ENCODE data around the gene VIP. TPM values are rescaled to one million over a fixed set of nuclear protein-coding genes. Genes with fewer than 3 reads are reported as not detected.

VIP gene
- polyA plus RNA-seq, 2 of the 4 experiments (the other 2 are of a cell fraction) = 0.31 TPM; not detected in 1

DNA sequence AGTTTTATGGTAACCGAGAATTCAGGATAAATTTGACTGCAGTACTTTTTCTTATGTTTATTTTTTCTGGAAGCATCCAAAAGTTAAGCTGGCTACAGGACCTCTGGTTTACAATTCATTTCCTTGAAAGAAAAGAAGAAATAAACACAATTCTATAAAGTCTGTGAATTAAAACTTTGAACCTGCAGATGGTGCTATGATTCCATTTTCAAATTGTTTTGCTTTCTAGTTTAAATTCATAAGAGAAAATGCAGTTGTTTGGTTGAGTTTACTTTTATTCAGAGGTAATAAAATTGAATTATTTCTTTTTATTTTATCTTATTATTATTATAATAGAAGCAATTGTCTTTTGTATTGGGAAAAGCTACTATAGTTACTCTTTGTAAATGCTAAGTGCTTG is 1.8 kb upstream of the VIP start:
- FAIRE-seq = no peak
- no peak overlapping the region for H3K4me3 ChIP-seq
- H3K4me1 ChIP-seq = peaks cover 17% of the 10 kb centered on the region
- CTCF ChIA-PET = interaction anchor here (0.7 to 3.0 kb wide), 11 partner anchors 13 to 276 kb away, joined by 3 to 43 read pairs (median 6); no protein-coding TSS in a partner anchor
- DNase-seq (ENCODE audit: low read depth in 1 of 2, low spot score in 1 of 2) = peak in 1 of 2 experiments; percentile 16
- POLR2A ChIA-PET = no interaction called here
- 0% methylated on average over 1 of the region's 1 CpG for WGBS (ENCODE audit: missing lambda C conversion rate)
- peak; percentile 56; the same call in 2 of the 3 replicates for TF ChIP-seq SMC3 (IDR thresholded peaks at IDR 0.05)
- TF ChIP-seq RAD21 (conservative IDR thresholded peaks at IDR 0.05 in 1 of 2, IDR thresholded peaks at IDR 0.05 in 1 of 2) = peak; percentile 50 to 68
- TF ChIP-seq RARB (CRISPR knock-in tag; IDR thresholded peaks at IDR 0.05) = no peak
- no peak for TF ChIP-seq POLR2A (IDR thresholded peaks at IDR 0.05; ENCODE audit: low read length)
- no peak for TF ChIP-seq NPAS2 (CRISPR knock-in tag; IDR thresholded peaks at IDR 0.05; ENCODE audit: borderline replicate concordance)
- TF ChIP-seq, protein P1, sequence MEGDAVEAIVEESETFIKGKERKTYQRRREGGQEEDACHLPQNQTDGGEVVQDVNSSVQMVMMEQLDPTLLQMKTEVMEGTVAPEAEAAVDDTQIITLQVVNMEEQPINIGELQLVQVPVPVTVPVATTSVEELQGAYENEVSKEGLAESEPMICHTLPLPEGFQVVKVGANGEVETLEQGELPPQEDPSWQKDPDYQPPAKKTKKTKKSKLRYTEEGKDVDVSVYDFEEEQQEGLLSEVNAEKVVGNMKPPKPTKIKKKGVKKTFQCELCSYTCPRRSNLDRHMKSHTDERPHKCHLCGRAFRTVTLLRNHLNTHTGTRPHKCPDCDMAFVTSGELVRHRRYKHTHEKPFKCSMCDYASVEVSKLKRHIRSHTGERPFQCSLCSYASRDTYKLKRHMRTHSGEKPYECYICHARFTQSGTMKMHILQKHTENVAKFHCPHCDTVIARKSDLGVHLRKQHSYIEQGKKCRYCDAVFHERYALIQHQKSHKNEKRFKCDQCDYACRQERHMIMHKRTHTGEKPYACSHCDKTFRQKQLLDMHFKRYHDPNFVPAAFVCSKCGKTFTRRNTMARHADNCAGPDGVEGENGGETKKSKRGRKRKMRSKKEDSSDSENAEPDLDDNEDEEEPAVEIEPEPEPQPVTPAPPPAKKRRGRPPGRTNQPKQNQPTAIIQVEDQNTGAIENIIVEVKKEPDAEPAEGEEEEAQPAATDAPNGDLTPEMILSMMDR (IDR thresholded peaks at IDR 0.05) = peak; percentile 49
- no peak for ATAC-seq
- H3K27ac ChIP-seq = no peak overlapping the region
- no peak overlapping the region for H3K4me2 ChIP-seq
- no peaks in the 10 kb centered on the region for H3K9me3 ChIP-seq

DNA sequence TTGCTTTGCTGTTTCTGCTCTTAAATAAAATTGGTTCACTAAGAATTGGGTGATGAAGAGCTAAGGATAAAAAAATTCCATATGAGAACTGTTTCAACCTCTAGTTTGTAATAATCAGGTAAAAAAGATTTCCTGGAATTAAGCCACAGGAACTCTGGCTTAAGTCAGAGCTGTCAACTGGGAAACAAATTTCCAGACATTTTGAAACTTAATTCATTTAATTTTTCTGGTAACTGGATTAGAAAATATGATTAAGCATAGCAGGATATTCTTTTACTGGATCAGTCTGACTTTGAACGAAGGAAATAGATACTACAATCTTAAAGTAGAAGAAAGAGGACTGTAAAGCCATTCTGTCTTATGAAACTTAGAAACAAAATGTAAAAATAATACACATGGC is 1.3 kb upstream of the VIP start:
- Histone ChIP-seq H3K4me3 (no peak overlapping the region), H3K4me2 (no peak overlapping the region), H3K9me3 (no peaks in the 10 kb centered on the region), H3K27ac (no peak overlapping the region), H3K4me1 (peaks cover 17% of the 10 kb centered on the region)
- no peak for DNase-seq (ENCODE audit: low read depth in 1 of 2, low spot score in 1 of 2)
- no peak for TF ChIP-seq FOXS1 (CRISPR knock-in tag; IDR thresholded peaks at IDR 0.05)
- TF ChIP-seq MAFK (IDR thresholded peaks at IDR 0.05; ENCODE audit: partially characterized antibody) = no peak
- TF ChIP-seq, protein P2, sequence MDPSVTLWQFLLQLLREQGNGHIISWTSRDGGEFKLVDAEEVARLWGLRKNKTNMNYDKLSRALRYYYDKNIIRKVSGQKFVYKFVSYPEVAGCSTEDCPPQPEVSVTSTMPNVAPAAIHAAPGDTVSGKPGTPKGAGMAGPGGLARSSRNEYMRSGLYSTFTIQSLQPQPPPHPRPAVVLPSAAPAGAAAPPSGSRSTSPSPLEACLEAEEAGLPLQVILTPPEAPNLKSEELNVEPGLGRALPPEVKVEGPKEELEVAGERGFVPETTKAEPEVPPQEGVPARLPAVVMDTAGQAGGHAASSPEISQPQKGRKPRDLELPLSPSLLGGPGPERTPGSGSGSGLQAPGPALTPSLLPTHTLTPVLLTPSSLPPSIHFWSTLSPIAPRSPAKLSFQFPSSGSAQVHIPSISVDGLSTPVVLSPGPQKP (IDR thresholded peaks at IDR 0.05; ENCODE audit: low read depth, low read length) = no peak
- no peak for FAIRE-seq
- 22% methylated on average over 1 of the region's 1 CpG for WGBS (ENCODE audit: missing lambda C conversion rate)
- ChIA-PET CTCF (interaction anchor here (0.7 to 3.0 kb wide), 10 partner anchors 12 to 276 kb away, joined by 3 to 43 read pairs (median 6); no protein-coding TSS in a partner anchor), POLR2A (no interaction called here)
- no peak for ATAC-seq

DNA sequence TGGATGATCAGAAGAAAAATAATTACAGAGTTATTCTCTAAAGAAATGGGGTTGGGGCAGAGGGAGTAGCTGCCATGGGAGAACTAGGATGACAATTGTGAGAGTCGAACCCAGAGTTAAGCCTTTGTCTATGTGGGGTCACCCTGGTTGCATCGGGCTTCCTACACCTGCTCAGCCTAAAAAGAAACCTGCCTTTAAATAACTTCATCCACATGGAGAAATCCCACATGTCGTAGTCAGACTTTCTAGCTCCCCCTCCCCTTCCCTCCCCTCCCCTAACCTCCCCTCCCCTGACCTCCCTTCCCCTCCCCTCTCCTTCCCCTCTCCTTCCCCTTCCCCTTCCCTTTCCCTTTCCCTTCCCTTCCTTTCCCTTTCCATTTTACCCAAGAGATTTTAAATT is 14.7 kb downstream of the VIP start:
- WGBS (ENCODE audit: missing lambda C conversion rate) = 4% methylated on average over 3 of the region's 3 CpGs
- CTCF ChIA-PET = no interaction called here
- POLR2A ChIA-PET = no interaction called here
- Histone ChIP-seq H3K27ac (no peak overlapping the region), H3K9me3 (no peaks in the 10 kb centered on the region), H3K4me1 (no peaks in the 10 kb centered on the region), H3K4me2 (no peak overlapping the region), H3K4me3 (no peak overlapping the region)
- TF ChIP-seq, protein P1 (IDR thresholded peaks at IDR 0.05) = no peak
- TF ChIP-seq ZFP36 (IDR thresholded peaks at IDR 0.05; ENCODE audit: borderline replicate concordance, partially characterized antibody) (no peak), RNF2 (IDR thresholded peaks at IDR 0.05; ENCODE audit: borderline replicate concordance, low read depth) (no peak), NR3C1 (IDR thresholded peaks at IDR 0.05) (no peak), ZNF302 (CRISPR knock-in tag; IDR thresholded peaks at IDR 0.05) (no peak), FOSB (CRISPR knock-in tag; IDR thresholded peaks at IDR 0.05) (no peak), EHMT2 (IDR thresholded peaks at IDR 0.05; ENCODE audit: low read depth) (no peak), CBX8 (IDR thresholded peaks at IDR 0.05) (no peak), RFX5 (IDR thresholded peaks at IDR 0.05) (no peak), TP53 (CRISPR knock-in tag; IDR thresholded peaks at IDR 0.05) (no peak), KDM1A (IDR thresholded peaks at IDR 0.05; ENCODE audit: low read depth) (no peak), MAZ (IDR thresholded peaks at IDR 0.05; ENCODE audit: borderline replicate concordance, low read depth, low read length) (no peak), FOXS1 (CRISPR knock-in tag; IDR thresholded peaks at IDR 0.05) (no peak)
- no peak for ATAC-seq
- DNase-seq (ENCODE audit: low read depth in 1 of 2, low spot score in 1 of 2) = no peak
- FAIRE-seq = no peak
